Loucy (cell line): ENCODE results near the gene ROBO1.

Experiments
- H2AFZ ChIP-seq: fragments of 200-600 bp; sonication (generic); 2 replicates; pipeline ENCODE4 v1.6.0; 2016; ENCODE audit warnings: antibody characterized with exemption, mild to moderate bottlenecking, low read length, moderate library complexity
- H3F3A ChIP-seq: fragments of 200-600 bp; 2 replicates; pipeline ENCODE4 v1.6.0; 2016; ENCODE audit warnings: antibody characterized with exemption, low read depth, mild to moderate bottlenecking
- H3K27me3 ChIP-seq: fragments of 200-600 bp; sonication (generic); 2 replicates; pipeline ENCODE4 v1.6.1; 2014; ENCODE audit warnings: low read length, mild to moderate bottlenecking; ENCODE audit not compliant: insufficient read depth, poor library complexity, severe bottlenecking
- H3K36me3 ChIP-seq: fragments of 200-600 bp; sonication (generic); 2 replicates; pipeline ENCODE4 v1.6.1; 2016; ENCODE audit warnings: low read length; ENCODE audit not compliant: insufficient read depth
- H3K4me1 ChIP-seq: fragments of 200-600 bp; sonication (generic); 2 replicates; pipeline ENCODE4 v1.5.1; 2014; ENCODE audit warnings: low read length, mild to moderate bottlenecking; ENCODE audit not compliant: insufficient read depth, poor library complexity, severe bottlenecking
- H3K4me2 ChIP-seq: fragments of 200-600 bp; sonication (generic); 2 replicates; pipeline ENCODE4 v1.6.0; 2014; ENCODE audit warnings: antibody characterized with exemption, low read length, low read depth, mild to moderate bottlenecking; ENCODE audit not compliant: poor library complexity, severe bottlenecking
- H3K4me3 ChIP-seq: fragments of 200-600 bp; sonication (generic); 2 replicates; pipeline ENCODE4 v1.5.1; 2014; ENCODE audit warnings: low read length, mild to moderate bottlenecking, mixed read lengths; ENCODE audit not compliant: poor library complexity, severe bottlenecking
- H3K79me2 ChIP-seq: fragments of 200-600 bp; sonication (generic); 2 replicates; pipeline ENCODE4 v1.6.1; 2014; ENCODE audit warnings: low read length; ENCODE audit not compliant: insufficient read depth
- H3K9ac ChIP-seq: fragments of 200-600 bp; sonication (generic); 2 replicates; pipeline ENCODE4 v1.6.0; 2014; ENCODE audit warnings: mild to moderate bottlenecking, low read depth, low read length, moderate library complexity; ENCODE audit not compliant: poor library complexity, severe bottlenecking
- H3K9me2 ChIP-seq: fragments of 200-600 bp; sonication (generic); replicated peaks from 2 replicates; pipeline ENCODE4 v1.6.1; 2016; ENCODE audit warnings: low read depth, low read length, mixed read lengths
- H3K9me3 ChIP-seq: fragments of 200-600 bp; sonication (generic); 2 replicates; pipeline ENCODE4 v1.6.1; 2014; ENCODE audit warnings: mild to moderate bottlenecking, antibody characterized with exemption, low read length, low read depth; ENCODE audit not compliant: insufficient read depth
- H4K20me1 ChIP-seq: fragments of 200-600 bp; sonication (generic); 2 replicates; pipeline ENCODE4 v1.6.0; 2014; ENCODE audit warnings: antibody characterized with exemption, low read length, mild to moderate bottlenecking; ENCODE audit not compliant: insufficient read depth, poor library complexity, severe bottlenecking
- EZH2phosphoT487 ChIP-seq: fragments of 200-600 bp; IDR thresholded peaks from 2 replicates; pipeline ENCODE4 v1.6.1; 2018; ENCODE audit warnings: antibody characterized with exemption, mild to moderate bottlenecking, moderate library complexity, borderline replicate concordance
- TF ChIP-seq, protein P1 (sequence below): fragments of 200-600 bp; sonication (generic); conservative IDR thresholded peaks from 2 replicates; pipeline ENCODE4 v1.5.1; 2014; ENCODE audit warnings: mild to moderate bottlenecking, antibody characterized with exemption, low read length

Gene ROBO1

DNA sequence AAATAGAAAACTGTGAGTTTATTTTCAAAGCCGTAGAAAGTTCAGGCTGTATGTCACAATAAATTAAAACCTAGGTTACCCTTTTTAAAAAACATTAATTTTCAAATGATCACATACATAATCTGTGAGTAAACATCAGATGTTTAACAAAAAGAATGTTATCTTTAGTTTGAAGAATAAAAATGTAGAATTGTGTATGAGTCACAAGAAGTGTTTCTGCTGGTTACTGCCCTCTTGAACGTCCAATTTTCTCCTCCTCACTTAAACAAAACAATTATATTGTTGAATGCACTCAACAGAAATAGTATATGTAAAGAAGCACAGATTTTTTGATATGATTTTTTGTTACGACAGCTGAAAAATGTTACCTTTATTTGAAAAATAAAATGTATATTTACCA is 855.1 kb downstream of the ROBO1 start:
- H3K4me3 ChIP-seq: no peak overlapping the region

GRCh38 chr3:78912259-78912658 is 855.5 kb downstream of the ROBO1 start:
- Histone ChIP-seq H3K36me3 (no peaks in the 10 kb centered on the region), H4K20me1 (no peaks in the 10 kb centered on the region), H3K9me2 (no peaks in the 10 kb centered on the region), H3K9me3 (no peaks in the 10 kb centered on the region), H3K9ac (no peak overlapping the region), H3K4me2 (no peak overlapping the region), H2AFZ (no peak overlapping the region), H3F3A (no peaks in the 10 kb centered on the region), H3K27me3 (no peaks in the 10 kb centered on the region), H3K79me2 (no peaks in the 10 kb centered on the region), H3K4me1 (no peaks in the 10 kb centered on the region), H3K4me3 (no peak overlapping the region)
- TF ChIP-seq, protein P1, sequence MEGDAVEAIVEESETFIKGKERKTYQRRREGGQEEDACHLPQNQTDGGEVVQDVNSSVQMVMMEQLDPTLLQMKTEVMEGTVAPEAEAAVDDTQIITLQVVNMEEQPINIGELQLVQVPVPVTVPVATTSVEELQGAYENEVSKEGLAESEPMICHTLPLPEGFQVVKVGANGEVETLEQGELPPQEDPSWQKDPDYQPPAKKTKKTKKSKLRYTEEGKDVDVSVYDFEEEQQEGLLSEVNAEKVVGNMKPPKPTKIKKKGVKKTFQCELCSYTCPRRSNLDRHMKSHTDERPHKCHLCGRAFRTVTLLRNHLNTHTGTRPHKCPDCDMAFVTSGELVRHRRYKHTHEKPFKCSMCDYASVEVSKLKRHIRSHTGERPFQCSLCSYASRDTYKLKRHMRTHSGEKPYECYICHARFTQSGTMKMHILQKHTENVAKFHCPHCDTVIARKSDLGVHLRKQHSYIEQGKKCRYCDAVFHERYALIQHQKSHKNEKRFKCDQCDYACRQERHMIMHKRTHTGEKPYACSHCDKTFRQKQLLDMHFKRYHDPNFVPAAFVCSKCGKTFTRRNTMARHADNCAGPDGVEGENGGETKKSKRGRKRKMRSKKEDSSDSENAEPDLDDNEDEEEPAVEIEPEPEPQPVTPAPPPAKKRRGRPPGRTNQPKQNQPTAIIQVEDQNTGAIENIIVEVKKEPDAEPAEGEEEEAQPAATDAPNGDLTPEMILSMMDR: no peak
- no peak for TF ChIP-seq EZH2phosphoT487

More for the DNA sequence above, 855.1 kb downstream of the ROBO1 start:
- H3K4me1 ChIP-seq: no peaks in the 10 kb centered on the region
- no peaks in the 10 kb centered on the region for H3K36me3 ChIP-seq
- H2AFZ ChIP-seq: no peak overlapping the region
- no peaks in the 10 kb centered on the region for H3K79me2 ChIP-seq
- H3K9ac ChIP-seq: no peak overlapping the region
- no peaks in the 10 kb centered on the region for H3K9me3 ChIP-seq
- TF ChIP-seq EZH2phosphoT487: no peak
- TF ChIP-seq, protein P1: no peak
- no peaks in the 10 kb centered on the region for H4K20me1 ChIP-seq
- H3K9me2 ChIP-seq: no peaks in the 10 kb centered on the region
- no peak overlapping the region for H3K4me2 ChIP-seq
- H3F3A ChIP-seq: no peaks in the 10 kb centered on the region
- H3K27me3 ChIP-seq: no peaks in the 10 kb centered on the region

- no peaks in the 10 kb centered on the region for H4K20me1 ChIP-seq
- TF ChIP-seq EZH2phosphoT487: no peak
- TF ChIP-seq, protein P1: no peak
- H3K27me3 ChIP-seq: no peaks in the 10 kb centered on the region
- H3F3A ChIP-seq: no peaks in the 10 kb centered on the region
- no peak overlapping the region for H2AFZ ChIP-seq
- no peaks in the 10 kb centered on the region for H3K4me1 ChIP-seq
- H3K9ac ChIP-seq: no peak overlapping the region
- no peaks in the 10 kb centered on the region for H3K9me3 ChIP-seq
- no peaks in the 10 kb centered on the region for H3K9me2 ChIP-seq
- no peaks in the 10 kb centered on the region for H3K36me3 ChIP-seq
- H3K4me3 ChIP-seq: no peak overlapping the region
- H3K79me2 ChIP-seq: no peaks in the 10 kb centered on the region
- no peak overlapping the region for H3K4me2 ChIP-seq
Measured at GRCh38 chr3:78911394-78911793, 856.4 kb downstream of the ROBO1 start.
